HG03280 (cell line): ENCODE measurements around the gene YWHAQ.

Experiments
- ATAC-seq: cut with Tn5 transposase; IDR thresholded peaks from one replicate; pipeline ENCODE4 v1.9.1; 2021; ENCODE audit warnings: mild to moderate bottlenecking, moderate library complexity; ENCODE audit not compliant: unreplicated experiment

The YWHAQ gene

GRCh38 chr2:9630736-9631552 is at the start of gene YWHAQ:
Gene YWHAQ (minus strand): TSS chr2:9630997. CDS start chr2:9630452, 545 bp downstream.
- peak; percentile 93 for ATAC-seq

- ATAC-seq: no peak
Measured at GRCh38 chr2:9680082-9680481, 49.3 kb upstream of the YWHAQ start.

GRCh38 chr2:9679218-9679617 is 48.4 kb upstream of the YWHAQ start:
- ATAC-seq: no peak

GRCh38 chr2:9678544-9678943 is 47.7 kb upstream of the YWHAQ start:
- ATAC-seq: no peak

GRCh38 chr2:9675415-9676351 is 44.9 kb upstream of the YWHAQ start:
- ATAC-seq: no peak

- ATAC-seq: no peak
Measured at GRCh38 chr2:9674891-9675414, 44.2 kb upstream of the YWHAQ start.

- no peak for ATAC-seq
Measured at GRCh38 chr2:9673914-9674481, 43.2 kb upstream of the YWHAQ start.

- no peak for ATAC-seq
Measured at GRCh38 chr2:9668687-9669345, 38.0 kb upstream of the YWHAQ start.

GRCh38 chr2:9667826-9668225 is 37.0 kb upstream of the YWHAQ start:
- no peak for ATAC-seq

- ATAC-seq: no peak
Measured at GRCh38 chr2:9666306-9666705, 35.5 kb upstream of the YWHAQ start.

- no peak for ATAC-seq
Measured at GRCh38 chr2:9665898-9666297, 35.1 kb upstream of the YWHAQ start.

- no peak for ATAC-seq
Measured at GRCh38 chr2:9664365-9664764, 33.6 kb upstream of the YWHAQ start.

GRCh38 chr2:9663008-9663879 is 32.4 kb upstream of the YWHAQ start:
- peak; percentile 83 for ATAC-seq

GRCh38 chr2:9661261-9661660 is 30.5 kb upstream of the YWHAQ start:
- no peak for ATAC-seq

GRCh38 chr2:9660781-9661180 is 30.0 kb upstream of the YWHAQ start:
- ATAC-seq: no peak

- no peak for ATAC-seq
Measured at GRCh38 chr2:9660154-9660553, 29.4 kb upstream of the YWHAQ start.

GRCh38 chr2:9658972-9659371 is 28.2 kb upstream of the YWHAQ start:
- ATAC-seq: no peak

GRCh38 chr2:9657731-9658130 is 26.9 kb upstream of the YWHAQ start:
- no peak for ATAC-seq

GRCh38 chr2:9657083-9657482 is 26.3 kb upstream of the YWHAQ start:
- no peak for ATAC-seq

GRCh38 chr2:9656270-9656766 is 25.5 kb upstream of the YWHAQ start:
- peak; percentile 77 for ATAC-seq
